ENCODE results near the gene CDH6. TPM values are rescaled to one million over a fixed set of nuclear protein-coding genes. Genes with fewer than 3 reads are reported as not detected.

CDH6 gene
- total RNA-seq, result under 0.01 TPM in 1 of 2 replicates, not detected in the other

DNA sequence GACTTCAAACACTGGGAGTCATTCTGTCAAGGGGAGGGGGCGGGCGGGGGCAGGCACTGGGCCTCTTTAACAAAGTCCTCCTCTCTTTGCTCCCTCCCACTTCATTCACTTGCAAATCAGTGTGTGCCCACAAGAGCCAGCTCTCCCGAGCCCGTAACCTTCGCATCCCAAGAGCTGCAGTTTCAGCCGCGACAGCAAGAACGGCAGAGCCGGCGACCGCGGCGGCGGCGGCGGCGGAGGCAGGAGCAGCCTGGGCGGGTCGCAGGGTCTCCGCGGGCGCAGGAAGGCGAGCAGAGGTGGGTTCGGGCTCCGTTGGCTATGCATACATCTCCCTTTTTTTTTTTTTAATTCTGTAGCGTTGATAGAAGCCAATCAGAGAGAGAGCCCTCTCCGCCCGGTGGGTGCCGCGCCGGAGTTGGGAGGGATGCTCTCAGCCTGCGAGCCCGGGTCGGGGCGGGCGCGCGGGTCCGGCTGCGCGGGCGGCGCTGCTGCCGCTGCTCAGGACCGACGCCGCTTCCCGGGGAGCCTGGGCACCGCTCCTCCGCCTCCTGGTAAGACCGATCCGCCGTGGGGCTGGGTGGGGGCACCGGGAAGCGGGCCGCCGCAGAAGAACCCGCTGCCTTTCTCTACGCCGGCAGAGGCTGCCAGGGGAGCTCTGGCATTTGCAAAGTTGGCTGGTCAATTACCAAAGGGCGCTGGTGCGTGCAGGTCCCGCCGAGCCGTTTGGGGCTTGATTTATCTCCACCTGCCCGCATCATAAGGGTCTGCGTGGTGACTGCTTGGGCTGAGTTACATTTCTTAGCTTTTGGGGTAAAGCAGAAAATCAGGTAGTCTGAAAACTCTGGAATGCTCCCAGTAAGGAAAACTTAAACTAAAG is at the start of gene CDH6:
Gene CDH6 (plus strand): TSS at position 96 of the 877 bp plus-strand sequence. CDS start 73,788 bp downstream, outside the sequence.

